Ovary (tissue), 10 donors: ENCODE measurements around the gene GRIN2A. TPM values are rescaled to one million over a fixed set of nuclear protein-coding genes. Genes with fewer than 3 reads are reported as not detected.
A peak's percentile ranks its signal among the peaks of the same experiment; 100 is the strongest.

ENCODE experiments used
- DNase-seq, 5 donors: peaks; one replicate each; pipeline ENCODE4 v3.0.0-alpha.2; 2019 to 2020
- H3K27ac ChIP-seq, 2 donors: fragments of 200-600 bp; one replicate each; pipeline versions ENCODE4 v1.5.1 to v1.8.0; 2019 to 2022
- H3K27me3 ChIP-seq: fragments of 200-600 bp; one replicate; pipeline ENCODE4 v1.8.0; 2022
- H3K36me3 ChIP-seq: fragments of 200-600 bp; sonication (generic); one replicate; pipeline ENCODE4 v1.5.1; 2019
- H3K4me1 ChIP-seq: one replicate; pipeline ENCODE4 v1.8.1; 2013; ENCODE audit warnings: mild to moderate bottlenecking, moderate library complexity; ENCODE audit not compliant: insufficient read depth
- H3K4me3 ChIP-seq: fragments of 200-600 bp; sonication (generic); one replicate; pipeline ENCODE4 v1.5.1; 2017
- H3K9me3 ChIP-seq, 2 donors: fragments of 200-600 bp in 1 of 2; sonication (generic) in 1 of 2; one replicate each; pipeline versions ENCODE4 v1.5.1 to v1.8.1; 2013 to 2019; ENCODE audit warnings: mild to moderate bottlenecking in 1 of 2, moderate library complexity in 1 of 2
- EP300 ChIP-seq: sonication (generic); formaldehyde crosslinking; IDR thresholded peaks from one replicate; pipeline ENCODE4 v1.6.1; 2017; ENCODE audit warnings: antibody characterized with exemption
- POLR2A ChIP-seq: fragments of 450-650 bp; IDR thresholded peaks from one replicate; pipeline ENCODE4 v1.6.1; 2017; ENCODE audit warnings: antibody characterized with exemption, mild to moderate bottlenecking, moderate library complexity
- WGBS, 3 donors: extraction: QIAGEN DNeasy Blood & Tissue Kit in 1 of 3; methylation state at CpG; one replicate each; pipeline versions ENCODE4 v1.1.5 to v1.1.7; 2013 to 2017; 5-methylcytosine and 5-hydroxymethylcytosine counted together
- intact Hi-C, 4 donors: fragments of 100-400 bp; cut with DNase I; formaldehyde crosslinking; loops; one replicate each; pipeline versions ENCODE4 v1.11.0 to v1.15.1; 2022 to 2023
- long read RNA-seq, 3 donors: library from polyadenylated mRNA in 2 of 3; unstranded in 2 of 3; transcript quantifications; one replicate each; pipeline ENCODE4 v2.0.0 and lab custom pipeline, GENCODE V29; 2021 to 2026
- polyA plus RNA-seq, 2 donors: library from polyadenylated mRNA; stranded (reverse); fragments of 200-250 nt in 1 of 2; fragments of 350-450 nt in 1 of 2; fragmentation: Illumina TruSeq in 1 of 2; extraction: RNeasy Lipid Tissue Mini Kit (QIAGEN cat#74804) in 1 of 2; gene quantifications; one replicate each; pipeline ENCODE4 v1.2.3, GENCODE V29; 2013 to 2014
- total RNA-seq, 7 donors: library from RNA; depleted of rRNA in 2 of 7; stranded (reverse); fragments of >200 nt in 2 of 7; fragmentation: NEBNext Ultra II Directional in 3 of 7; extraction: Animal tissue kit (Norgen Biotek cat#: 25700) in 3 of 7; gene quantifications; one replicate each; pipeline versions ENCODE4 v1.1.0 to v1.2.4, GENCODE V29; 2016 to 2023
- TF ChIP-seq, protein P1 (sequence below), 3 donors: fragments of 450-650 bp in 2 of 3; fragments of 200-600 bp in 1 of 3; IDR thresholded peaks; one replicate each; pipeline versions ENCODE4 v1.5.1 to v1.8.0; 2016 to 2022; ENCODE audit warnings: antibody characterized with exemption in 3 of 3, mild to moderate bottlenecking in 1 of 3
- donor health status: DM: no; HTN: no; CAD: no; lungs with moderate emphysema.
- donor health status: DM: no; HTN: no; CAD: no.
- donor health status: Bipolar disorder and iron deficiency.
- donor health status: DM: yes; HTN: yes; CAD: no.
- donor health status: DM: no; HTN: no; CAD: no.
- donor health status: DM: yes; HTN: yes; CAD: no.

GRIN2A gene
- 1 to 10 TPM in 2 of 7 donors, under 1 TPM in 4, not detected in 1; 0.08 to 5.4 (median 0.68) TPM for total RNA-seq
- polyA plus RNA-seq, result under 1 TPM; 0.12 to 0.72 TPM
- long read RNA-seq, donor 1, result 0 reads
- long read RNA-seq, donor 2, partial matches to known transcripts, result 0 of 1 reads
- long read RNA-seq, donor 2, other reads (novel, unspliced or antisense), result 0 of 1 reads
- long read RNA-seq, donor 3, result 0 reads

DNA sequence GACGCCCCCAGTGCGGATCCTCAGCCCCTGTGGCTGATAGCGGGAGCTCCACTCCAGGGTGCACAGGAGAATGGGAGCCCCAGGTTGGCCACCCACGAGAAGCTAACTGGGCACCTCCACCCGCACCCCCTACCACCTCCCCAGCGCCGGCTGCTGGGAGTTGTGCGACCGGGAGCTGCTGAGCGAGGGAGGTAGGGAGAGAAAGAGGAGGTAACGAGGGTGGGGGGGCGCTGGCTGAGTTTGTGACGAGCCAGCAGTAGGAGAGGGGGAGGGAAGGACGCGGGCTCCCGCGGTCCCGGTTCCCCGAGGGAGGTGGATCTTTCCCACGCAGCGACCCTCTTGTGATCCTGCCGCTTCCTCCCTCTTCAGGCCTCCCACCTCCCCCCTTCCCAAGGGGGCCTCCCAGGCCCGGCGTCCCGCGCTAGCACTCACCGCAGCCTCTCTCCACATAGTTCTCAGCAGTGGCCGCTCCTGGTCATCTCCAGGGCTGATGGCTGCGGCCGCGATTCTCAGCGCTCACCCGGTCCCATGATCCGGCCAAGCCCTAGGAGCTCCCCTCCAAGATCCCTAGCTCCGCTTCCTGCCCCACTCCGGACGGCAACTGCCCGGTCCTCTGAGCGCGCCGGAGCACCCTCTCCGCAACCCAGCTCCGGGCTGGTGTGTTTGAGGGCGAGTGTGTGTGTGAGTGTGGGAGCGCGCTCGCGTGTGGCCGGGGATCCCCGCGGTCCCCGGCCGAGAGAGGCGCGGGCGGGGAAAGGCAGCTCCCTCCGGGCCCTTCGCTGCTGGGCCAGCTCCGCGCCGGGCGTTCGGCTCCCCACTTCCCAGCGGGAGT, at the start of gene GRIN2A:
GRIN2A (minus strand) TSS at position 207 of the 832 bp plus-strand sequence. CDS start 2,017 bp downstream, outside the sequence.
- WGBS, 3 donors, result 0 to 2% (median 1%) methylated on average over 57 to 64 of the region's 64 CpGs
- peak in 1 of 5 donors; percentile 18 for DNase-seq
- TF ChIP-seq, protein P1, sequence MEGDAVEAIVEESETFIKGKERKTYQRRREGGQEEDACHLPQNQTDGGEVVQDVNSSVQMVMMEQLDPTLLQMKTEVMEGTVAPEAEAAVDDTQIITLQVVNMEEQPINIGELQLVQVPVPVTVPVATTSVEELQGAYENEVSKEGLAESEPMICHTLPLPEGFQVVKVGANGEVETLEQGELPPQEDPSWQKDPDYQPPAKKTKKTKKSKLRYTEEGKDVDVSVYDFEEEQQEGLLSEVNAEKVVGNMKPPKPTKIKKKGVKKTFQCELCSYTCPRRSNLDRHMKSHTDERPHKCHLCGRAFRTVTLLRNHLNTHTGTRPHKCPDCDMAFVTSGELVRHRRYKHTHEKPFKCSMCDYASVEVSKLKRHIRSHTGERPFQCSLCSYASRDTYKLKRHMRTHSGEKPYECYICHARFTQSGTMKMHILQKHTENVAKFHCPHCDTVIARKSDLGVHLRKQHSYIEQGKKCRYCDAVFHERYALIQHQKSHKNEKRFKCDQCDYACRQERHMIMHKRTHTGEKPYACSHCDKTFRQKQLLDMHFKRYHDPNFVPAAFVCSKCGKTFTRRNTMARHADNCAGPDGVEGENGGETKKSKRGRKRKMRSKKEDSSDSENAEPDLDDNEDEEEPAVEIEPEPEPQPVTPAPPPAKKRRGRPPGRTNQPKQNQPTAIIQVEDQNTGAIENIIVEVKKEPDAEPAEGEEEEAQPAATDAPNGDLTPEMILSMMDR (IDR thresholded peaks at IDR 0.05), result no peak
- no peak for TF ChIP-seq EP300
- TF ChIP-seq POLR2A, result no peak
- intact Hi-C loops, result loop anchor here in 3 of 4 donors (5.0 to 10.0 kb wide), 4 partner anchors 148 to 1045 kb away; no protein-coding TSS in a partner anchor
- Histone ChIP-seq H3K36me3 (no peaks in the 10 kb centered on the region), H3K27ac (no peak within 1 kb of the TSS), H3K4me3 (peak within 1 kb of the TSS; percentile 14), H3K9me3 (no peaks in the 10 kb centered on the region), H3K4me1 (peaks cover 4% of the 10 kb centered on the region), H3K27me3 (no peaks in the 10 kb centered on the region)

DNA sequence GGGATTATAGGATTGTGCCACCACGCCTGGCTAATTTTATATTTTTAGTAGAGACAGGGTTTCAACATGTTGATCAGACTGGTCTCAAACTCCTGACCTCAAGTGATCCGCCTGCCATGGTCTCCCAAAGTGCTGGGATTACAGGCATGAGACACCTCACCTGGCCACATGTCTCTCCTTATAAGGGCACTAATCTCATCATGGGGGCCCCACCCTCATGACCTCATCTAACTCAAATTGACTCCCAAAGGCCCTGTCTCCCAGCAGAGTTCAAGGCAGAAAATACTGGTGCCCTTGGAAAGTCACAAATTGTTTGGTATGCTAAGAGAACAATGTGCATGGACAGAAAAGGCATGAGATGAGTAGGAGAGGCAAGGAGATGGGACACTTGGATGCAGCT, 49.3 kb upstream of the GRIN2A start:
- Histone ChIP-seq H3K27ac (no peak overlapping the region), H3K36me3 (no peaks in the 10 kb centered on the region), H3K9me3 (peaks cover 0 to 3% of the 10 kb centered on the region in 2 donors), H3K4me3 (no peak overlapping the region), H3K27me3 (no peaks in the 10 kb centered on the region), H3K4me1 (no peaks in the 10 kb centered on the region)
- no peak for DNase-seq
- intact Hi-C loops, result no loop called here
- WGBS, 3 donors, result 83 to 94% (median 94%) methylated on average over 2 of the region's 2 CpGs
- TF ChIP-seq, protein P1 (IDR thresholded peaks at IDR 0.05), result no peak
- no peak for TF ChIP-seq EP300
- TF ChIP-seq POLR2A, result no peak

GRCh38 chr16:10228779-10229178, 46.6 kb upstream of the GRIN2A start:
- Histone ChIP-seq H3K27me3 (no peaks in the 10 kb centered on the region), H3K27ac (no peak overlapping the region), H3K9me3 (peaks cover 0 to 3% of the 10 kb centered on the region in 2 donors), H3K4me1 (no peaks in the 10 kb centered on the region), H3K4me3 (no peak overlapping the region), H3K36me3 (no peaks in the 10 kb centered on the region)
- TF ChIP-seq, protein P1 (IDR thresholded peaks at IDR 0.05), result no peak
- TF ChIP-seq POLR2A (no peak), EP300 (no peak)
- intact Hi-C loops, result no loop called here
- DNase-seq, result no peak
- 7 to 19% (median 8%) methylated on average over 2 of the region's 2 CpGs for WGBS, 3 donors

GRCh38 chr16:10226987-10227306, 44.7 kb upstream of the GRIN2A start:
- Histone ChIP-seq H3K27me3 (no peaks in the 10 kb centered on the region), H3K9me3 (no peaks in the 10 kb centered on the region), H3K4me3 (no peak overlapping the region), H3K36me3 (no peaks in the 10 kb centered on the region), H3K27ac (no peak overlapping the region), H3K4me1 (no peaks in the 10 kb centered on the region)
- intact Hi-C loops, result no loop called here
- no peak for DNase-seq
- WGBS, 3 donors, result 31 to 55% (median 39%) methylated on average over 1 of the region's 1 CpG
- no peak for TF ChIP-seq POLR2A
- no peak for TF ChIP-seq EP300
- TF ChIP-seq, protein P1 (IDR thresholded peaks at IDR 0.05), result no peak
